Measurements from ENCODE around the gene MTUS2.

DNA sequence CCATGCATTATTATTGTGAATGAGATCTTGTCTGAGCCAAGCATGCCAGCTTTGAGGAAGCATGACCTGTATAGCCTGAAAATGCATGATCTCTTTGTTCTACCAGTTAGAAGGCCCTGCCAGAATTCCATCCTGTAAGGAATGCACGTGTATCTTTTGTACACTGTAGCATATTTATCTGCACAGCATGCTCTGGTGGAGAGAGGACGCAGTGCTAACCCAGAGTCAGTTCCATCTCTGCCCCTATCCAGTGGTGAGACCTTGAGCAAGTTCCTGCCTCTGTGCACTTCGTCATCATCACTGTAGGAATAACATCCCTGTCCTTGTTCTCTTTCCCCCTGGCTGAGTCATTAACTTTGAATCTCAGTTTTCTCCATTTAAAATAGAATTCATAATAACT, 541.6 kb downstream of the MTUS2 start:
- TF ChIP-seq POLR2A (IDR thresholded peaks at IDR 0.05): no peak
- TF ChIP-seq, protein P1, sequence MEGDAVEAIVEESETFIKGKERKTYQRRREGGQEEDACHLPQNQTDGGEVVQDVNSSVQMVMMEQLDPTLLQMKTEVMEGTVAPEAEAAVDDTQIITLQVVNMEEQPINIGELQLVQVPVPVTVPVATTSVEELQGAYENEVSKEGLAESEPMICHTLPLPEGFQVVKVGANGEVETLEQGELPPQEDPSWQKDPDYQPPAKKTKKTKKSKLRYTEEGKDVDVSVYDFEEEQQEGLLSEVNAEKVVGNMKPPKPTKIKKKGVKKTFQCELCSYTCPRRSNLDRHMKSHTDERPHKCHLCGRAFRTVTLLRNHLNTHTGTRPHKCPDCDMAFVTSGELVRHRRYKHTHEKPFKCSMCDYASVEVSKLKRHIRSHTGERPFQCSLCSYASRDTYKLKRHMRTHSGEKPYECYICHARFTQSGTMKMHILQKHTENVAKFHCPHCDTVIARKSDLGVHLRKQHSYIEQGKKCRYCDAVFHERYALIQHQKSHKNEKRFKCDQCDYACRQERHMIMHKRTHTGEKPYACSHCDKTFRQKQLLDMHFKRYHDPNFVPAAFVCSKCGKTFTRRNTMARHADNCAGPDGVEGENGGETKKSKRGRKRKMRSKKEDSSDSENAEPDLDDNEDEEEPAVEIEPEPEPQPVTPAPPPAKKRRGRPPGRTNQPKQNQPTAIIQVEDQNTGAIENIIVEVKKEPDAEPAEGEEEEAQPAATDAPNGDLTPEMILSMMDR (IDR thresholded peaks at IDR 0.05 in 4 of 5, conservative IDR thresholded peaks at IDR 0.05 in 1 of 5): no peak

All from gastrocnemius medialis (tissue), 4 donors.